Neural crest cell (in vitro differentiated cells): ENCODE results near the gene CHTF8. TPM values are rescaled to one million over a fixed set of nuclear protein-coding genes. Genes with fewer than 3 reads are reported as not detected.

Experiments used
- DNase-seq: peaks from one replicate; pipeline ENCODE4 v3.0.0; 2021; ENCODE audit warnings: low read depth, mixed read lengths, low spot score
- H3K27ac Mint-ChIP-seq: one replicate; pipeline ENCODE4 v1.8.0; 2021; ENCODE audit warnings: mild to moderate bottlenecking, mixed read lengths; ENCODE audit not compliant: unreplicated experiment
- H3K27me3 Mint-ChIP-seq: 2 replicates; pipeline ENCODE4 v1.8.0; 2021; ENCODE audit warnings: low read depth, mild to moderate bottlenecking, mixed read lengths
- H3K36me3 Mint-ChIP-seq: 2 replicates; pipeline ENCODE4 v1.8.0; 2021; ENCODE audit warnings: low read depth, mild to moderate bottlenecking, mixed read lengths
- H3K4me1 Mint-ChIP-seq: 2 replicates; pipeline ENCODE4 v1.8.0; 2021; ENCODE audit warnings: mixed read lengths
- H3K4me3 Mint-ChIP-seq: one replicate; pipeline ENCODE4 v1.8.0; 2021; ENCODE audit warnings: mild to moderate bottlenecking, mixed read lengths
- H3K9me3 Mint-ChIP-seq: 2 replicates; pipeline ENCODE4 v1.8.0; 2021; ENCODE audit warnings: mixed read lengths
- CTCF ChIP-seq: fragments of 200-600 bp; sonication (generic); conservative IDR thresholded peaks from 2 replicates; pipeline ENCODE4 v1.5.0; 2021; ENCODE audit warnings: antibody characterized with exemption, mild to moderate bottlenecking
- total RNA-seq: library from RNA; stranded (reverse); gene quantifications from 2 replicates; pipeline ENCODE4 v1.2.1, GENCODE V29; 2021

CHTF8 gene
- total RNA-seq, 1 donor from 2014 or later, result 139 TPM

DNA sequence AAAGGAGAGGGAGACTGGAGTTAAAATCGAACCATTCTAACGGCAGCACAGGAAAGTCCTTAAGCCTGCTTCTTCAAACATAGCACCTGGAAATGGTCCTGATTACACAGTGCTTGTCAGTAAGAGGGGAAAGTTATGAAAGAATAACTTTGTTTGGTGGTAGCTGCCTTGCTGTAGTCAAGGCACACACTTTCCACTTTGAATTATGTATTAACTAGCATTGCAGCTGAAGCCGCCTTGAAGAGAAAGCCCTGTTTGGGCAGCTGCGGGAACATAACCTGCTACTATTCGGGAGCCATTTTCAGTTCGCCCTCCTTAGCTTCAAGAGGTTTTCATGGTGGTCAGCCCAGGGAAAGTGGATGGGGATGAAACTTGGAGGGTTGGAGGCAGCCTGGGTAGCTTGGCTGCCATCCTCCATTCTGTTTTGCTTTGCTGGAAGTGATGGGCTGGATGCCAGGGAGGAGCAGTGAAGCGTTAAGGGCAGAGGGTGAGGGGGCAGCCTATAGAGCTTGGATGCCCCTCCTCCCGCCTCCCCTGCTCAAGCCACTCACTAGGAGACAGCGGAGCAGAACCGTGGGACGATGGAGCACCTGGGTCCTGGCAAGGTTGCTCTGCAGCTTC lies 32.2 kb downstream of the CHTF8 start:
- Mint-ChIP-seq H3K27ac (no peak overlapping the region), H3K9me3 (no peaks in the 10 kb centered on the region)
- DNase-seq, result no peak

DNA sequence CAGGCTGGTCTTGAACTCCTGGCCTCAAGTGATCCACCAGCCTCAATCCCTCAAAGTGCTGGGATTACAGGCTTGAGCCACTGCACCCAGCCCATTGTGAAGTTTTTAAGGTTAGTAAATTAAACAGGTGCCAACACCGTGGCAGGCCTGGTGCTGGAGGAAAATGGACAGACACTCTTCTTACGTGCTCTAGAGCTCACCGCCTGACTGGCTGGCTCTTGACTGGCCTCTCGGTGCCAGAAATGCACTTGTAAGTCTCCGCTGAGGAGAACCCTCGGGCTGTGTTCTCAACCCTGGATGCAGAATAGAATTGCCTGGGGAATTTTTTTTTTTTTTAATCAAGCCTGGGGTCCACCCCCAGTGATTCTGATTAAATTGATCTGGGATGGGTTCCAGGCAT lies 37.2 kb downstream of the CHTF8 start:
- Mint-ChIP-seq H3K9me3 (no peaks in the 10 kb centered on the region), H3K36me3 (no peaks in the 10 kb centered on the region), H3K4me3 (no peak overlapping the region), H3K27ac (no peak overlapping the region), H3K4me1 (peaks cover 8% of the 10 kb centered on the region), H3K27me3 (peaks cover 1% of the 10 kb centered on the region)
- no peak for DNase-seq
- TF ChIP-seq CTCF, result no peak

More for the DNA sequence above, 32.2 kb downstream of the CHTF8 start:
- peaks cover 21% of the 10 kb centered on the region for H3K4me1 Mint-ChIP-seq
- no peaks in the 10 kb centered on the region for H3K36me3 Mint-ChIP-seq
- peaks cover 24% of the 10 kb centered on the region for H3K27me3 Mint-ChIP-seq
- TF ChIP-seq CTCF, result no peak
- no peak overlapping the region for H3K4me3 Mint-ChIP-seq

DNA sequence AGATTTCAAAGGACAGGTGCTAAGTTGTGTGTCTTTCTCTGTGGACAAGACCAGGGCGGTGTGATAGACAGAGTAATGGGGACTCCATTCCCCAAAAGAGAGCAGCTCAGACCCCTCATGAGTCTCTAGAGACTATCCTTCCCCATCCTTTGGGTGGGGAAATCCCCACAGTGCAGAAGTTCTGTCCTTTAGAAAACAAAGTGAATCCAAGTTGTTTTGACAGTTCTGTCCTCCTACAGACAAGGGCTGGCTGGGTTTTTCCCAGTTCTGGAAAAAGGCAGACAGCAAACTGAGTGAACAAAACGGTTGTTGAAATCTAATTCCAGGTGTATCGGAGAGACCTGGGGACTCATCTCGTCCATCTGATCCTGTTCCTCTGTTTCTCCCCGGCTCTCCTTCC lies 37.9 kb downstream of the CHTF8 start:
- no peak for TF ChIP-seq CTCF
- H3K4me1 Mint-ChIP-seq, result peaks cover 3% of the 10 kb centered on the region
- H3K27me3 Mint-ChIP-seq, result no peaks in the 10 kb centered on the region
- H3K27ac Mint-ChIP-seq, result no peak overlapping the region
- no peaks in the 10 kb centered on the region for H3K36me3 Mint-ChIP-seq
- H3K9me3 Mint-ChIP-seq, result no peaks in the 10 kb centered on the region
- no peak overlapping the region for H3K4me3 Mint-ChIP-seq
- DNase-seq, result no peak

DNA sequence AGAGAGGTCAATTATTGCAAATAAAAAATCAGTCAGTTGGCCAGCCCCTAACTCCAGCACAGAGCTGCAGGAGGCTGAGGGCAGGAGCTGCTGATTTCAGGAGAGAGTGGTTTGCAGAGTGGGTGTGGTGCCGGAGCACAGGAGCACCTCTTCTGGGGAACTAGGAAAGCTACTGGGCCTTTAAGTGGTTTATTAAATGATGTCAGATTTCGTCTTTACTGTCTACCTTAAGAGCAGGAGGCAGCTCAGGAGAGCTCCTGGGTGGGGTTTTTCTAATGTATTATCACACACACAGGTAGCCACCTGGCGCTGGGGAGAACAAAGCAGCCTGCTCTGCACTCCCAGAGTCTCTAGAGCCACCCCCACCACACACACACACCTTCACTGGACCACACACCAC lies 38.4 kb downstream of the CHTF8 start:
- H3K27me3 Mint-ChIP-seq, result no peaks in the 10 kb centered on the region
- H3K4me1 Mint-ChIP-seq, result peaks cover 7% of the 10 kb centered on the region
- H3K4me3 Mint-ChIP-seq, result no peak overlapping the region
- no peak for DNase-seq
- no peaks in the 10 kb centered on the region for H3K36me3 Mint-ChIP-seq
- no peak for TF ChIP-seq CTCF
- H3K9me3 Mint-ChIP-seq, result no peaks in the 10 kb centered on the region
- no peak overlapping the region for H3K27ac Mint-ChIP-seq

DNA sequence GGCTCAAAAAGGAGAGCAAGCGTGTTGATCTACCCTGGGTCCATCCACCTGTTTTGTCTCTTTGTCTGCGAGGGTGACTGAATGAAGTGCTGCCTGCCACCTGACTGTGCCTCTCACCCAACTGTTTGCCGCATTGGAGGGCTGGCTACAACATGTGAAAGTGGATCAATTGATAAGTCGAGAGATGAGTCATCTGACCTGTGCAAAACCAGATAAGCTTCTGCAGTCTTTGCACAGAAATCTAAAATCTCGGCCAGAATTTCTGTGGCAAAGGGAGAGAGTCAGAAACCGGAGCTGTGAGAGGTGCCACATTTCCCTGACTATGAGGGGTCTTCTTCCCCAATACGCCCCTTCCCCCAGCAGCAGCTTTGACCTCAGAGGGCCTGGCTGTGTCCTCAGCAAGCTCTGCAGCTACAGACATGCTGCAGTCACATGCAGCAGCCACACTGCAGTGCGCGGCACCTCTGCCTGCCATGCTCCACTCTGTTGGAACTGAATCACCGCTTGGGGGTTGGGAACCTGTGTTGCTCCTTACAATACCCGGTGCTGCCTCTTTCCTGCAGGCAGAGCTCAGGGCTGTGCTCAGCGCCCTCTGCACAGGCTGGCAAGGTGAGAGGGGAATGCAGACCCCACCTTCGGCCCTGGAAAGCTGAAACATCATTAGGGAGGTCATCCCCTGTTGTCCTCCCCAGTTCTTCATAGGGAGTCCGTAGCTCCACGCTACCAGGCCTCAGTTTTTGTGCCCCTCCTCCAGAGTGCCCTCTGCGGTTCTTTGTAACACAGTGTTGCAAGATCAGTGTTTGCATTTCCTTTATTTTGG lies 43.1 kb downstream of the CHTF8 start:
- no peaks in the 10 kb centered on the region for H3K27me3 Mint-ChIP-seq
- no peaks in the 10 kb centered on the region for H3K9me3 Mint-ChIP-seq
- no peak overlapping the region for H3K4me3 Mint-ChIP-seq
- DNase-seq, result no peak
- no peaks in the 10 kb centered on the region for H3K36me3 Mint-ChIP-seq
- TF ChIP-seq CTCF, result no peak
- H3K27ac Mint-ChIP-seq, result peak overlapping the region; percentile 39
- peaks cover 15% of the 10 kb centered on the region for H3K4me1 Mint-ChIP-seq
